GM21723 (cell line): ENCODE data around the gene SUGP2.

Source experiments
- ATAC-seq: cut with Tn5 transposase; IDR thresholded peaks from one replicate; pipeline ENCODE4 v1.9.1; 2021; ENCODE audit warnings: mild to moderate bottlenecking, moderate library complexity; ENCODE audit not compliant: unreplicated experiment

Gene SUGP2

GRCh38 chr19:18993115-18993514 lies 40.2 kb downstream of the SUGP2 start:
- no peak for ATAC-seq

- ATAC-seq: no peak
These were observed 40.6 kb downstream of the SUGP2 start for GRCh38 chr19:18992696-18993095.

GRCh38 chr19:18991468-18991867 lies 41.8 kb downstream of the SUGP2 start:
- no peak for ATAC-seq

- no peak for ATAC-seq
These were observed 42.3 kb downstream of the SUGP2 start for GRCh38 chr19:18991006-18991405.

GRCh38 chr19:18990128-18990708 lies 43.1 kb downstream of the SUGP2 start:
- ATAC-seq: no peak

GRCh38 chr19:18989316-18989715 lies 44.0 kb downstream of the SUGP2 start:
- no peak for ATAC-seq

GRCh38 chr19:18987456-18987855 lies 45.9 kb downstream of the SUGP2 start:
- ATAC-seq: no peak

- no peak for ATAC-seq
These were observed 48.1 kb downstream of the SUGP2 start for GRCh38 chr19:18985257-18985656.

GRCh38 chr19:18984251-18984650 lies 49.1 kb downstream of the SUGP2 start:
- no peak for ATAC-seq

GRCh38 chr19:18982669-18983068 lies 50.6 kb downstream of the SUGP2 start:
- no peak for ATAC-seq

- ATAC-seq: no peak
These were observed 52.8 kb downstream of the SUGP2 start for GRCh38 chr19:18980432-18981020.

GRCh38 chr19:18978616-18979015 lies 54.7 kb downstream of the SUGP2 start:
- ATAC-seq: no peak

- ATAC-seq: no peak
These were observed 57.4 kb downstream of the SUGP2 start for GRCh38 chr19:18975869-18976268.

- ATAC-seq: no peak
These were observed 58.3 kb downstream of the SUGP2 start for GRCh38 chr19:18975011-18975410.

GRCh38 chr19:18972851-18973250 lies 60.5 kb downstream of the SUGP2 start:
- no peak for ATAC-seq

GRCh38 chr19:18972301-18972811 lies 61.0 kb downstream of the SUGP2 start:
- ATAC-seq: no peak

GRCh38 chr19:18969931-18970659 lies 63.2 kb downstream of the SUGP2 start:
- no peak for ATAC-seq

GRCh38 chr19:18967358-18968146 lies 65.8 kb downstream of the SUGP2 start:
- no peak for ATAC-seq

GRCh38 chr19:18966307-18966706 lies 67.0 kb downstream of the SUGP2 start:
- no peak for ATAC-seq

- no peak for ATAC-seq
These were observed 69.2 kb downstream of the SUGP2 start for GRCh38 chr19:18964121-18964520.
